Measurements from ENCODE around the gene PGAM4. TPM values are rescaled to one million over a fixed set of nuclear protein-coding genes. Genes with fewer than 3 reads are reported as not detected.

The PGAM4 gene
- total and polyA plus RNA-seq, 7 experiments from 2014 or later: 0.85 TPM; not detected in 6

GRCh38 chrX:77918568-77918967, 50.9 kb downstream of the PGAM4 start:
- H3K27ac ChIP-seq (ENCODE audit: low read depth, low read length): no peak overlapping the region
- peaks cover 0 to 6% (median 0%) of the 10 kb centered on the region in 5 donors for H3K36me3 Mint-ChIP-seq
- POLR2A ChIA-PET: no interaction called here
- no peaks in the 10 kb centered on the region for H3K4me1 ChIP-seq (ENCODE audit: control insufficient read depth in 2 of 2, insufficient read depth in 2 of 2, low read length in 2 of 2)
- H3K27me3 ChIP-seq (ENCODE audit: control insufficient read depth in 2 of 2, insufficient read depth in 2 of 2, low read length in 2 of 2): no peaks in the 10 kb centered on the region
- CTCF ChIA-PET: no interaction called here
- peak overlapping the region in 1 of 9 donors; percentile 78 for H3K27ac Mint-ChIP-seq
- H3K4me3 ChIP-seq (ENCODE audit: low read length): no peak overlapping the region
- intact Hi-C loops (cut with micrococcal nuclease): loop anchor here (10.0 kb wide), 3 partner anchors 596 to 1744 kb away; partner anchors contain the start of gene PBDC1 (in 1 of the 2)
- H3K4me3 Mint-ChIP-seq: peak overlapping the region in 1 of 10 donors; percentile 25
- no peak for ATAC-seq
- H3K27me3 Mint-ChIP-seq: no peaks in the 10 kb centered on the region
- H3K4me1 Mint-ChIP-seq: peaks cover 18 to 43% (median 32%) of the 10 kb centered on the region in 7 donors
- no peak for DNase-seq
- H3K9me3 ChIP-seq (ENCODE audit: control insufficient read depth in 2 of 3, low read length in 3 of 3): no peaks in the 10 kb centered on the region
- H3K36me3 ChIP-seq (ENCODE audit: control insufficient read depth in 2 of 3, insufficient read depth in 3 of 3, low read length in 3 of 3): no peaks in the 10 kb centered on the region
- H3K9me3 Mint-ChIP-seq: peaks cover 0 to 2% (median 0%) of the 10 kb centered on the region in 11 donors

Other genes starting within 250 kb of the PGAM4 start
- gene ATRX, start 183.4 kb downstream of the PGAM4 start, total RNA-seq: 100 to 1,000 TPM in 4 of 5 experiments, 10 to 100 TPM in 1; 90.1 to 126 (median 114) TPM
- 10 to 100 TPM; 64.2 to 83.8 TPM for gene ATRX, start 183.4 kb downstream of the PGAM4 start, polyA plus RNA-seq
- 10 to 100 TPM; 32.5 to 63.8 (median 36.8) TPM for gene MAGT1, start 74.2 kb downstream of the PGAM4 start, total RNA-seq
- 10 to 100 TPM; 35.1 to 36.5 TPM for gene MAGT1, start 74.2 kb downstream of the PGAM4 start, polyA plus RNA-seq
- 100 to 1,000 TPM in 4 of 5 experiments, 10 to 100 TPM in 1; 98.9 to 261 (median 103) TPM for gene COX7B, start 70.2 kb downstream of the PGAM4 start, total RNA-seq
- 100 to 1,000 TPM; 324 to 402 TPM for gene COX7B, start 70.2 kb downstream of the PGAM4 start, polyA plus RNA-seq
- gene ATP7A, start 58.9 kb downstream of the PGAM4 start, total RNA-seq: 10 to 100 TPM; 10.9 to 17.4 (median 17.0) TPM
- 1 to 10 TPM; 5.4 to 8.0 TPM for gene ATP7A, start 58.9 kb downstream of the PGAM4 start, polyA plus RNA-seq
- gene PGK1, start 134.6 kb upstream of the PGAM4 start, total RNA-seq: 1,000 to 10,000 TPM in 1 of 5 experiments, 100 to 1,000 TPM in 4; 180 to 1,293 (median 217) TPM
- gene PGK1, start 134.6 kb upstream of the PGAM4 start, polyA plus RNA-seq: 100 to 1,000 TPM; 470 to 474 TPM
- gene TAF9B, start 170.0 kb upstream of the PGAM4 start, total RNA-seq: 10 to 100 TPM; 10.4 to 19.9 (median 18.9) TPM
- 10 to 100 TPM; 23.3 to 29.3 TPM for gene TAF9B, start 170.0 kb upstream of the PGAM4 start, polyA plus RNA-seq

All from naive thymus-derived CD4-positive, alpha-beta T cell (primary cell).